Measurements from ENCODE around the gene PLA2G4B.

PLA2G4B gene, protein sequence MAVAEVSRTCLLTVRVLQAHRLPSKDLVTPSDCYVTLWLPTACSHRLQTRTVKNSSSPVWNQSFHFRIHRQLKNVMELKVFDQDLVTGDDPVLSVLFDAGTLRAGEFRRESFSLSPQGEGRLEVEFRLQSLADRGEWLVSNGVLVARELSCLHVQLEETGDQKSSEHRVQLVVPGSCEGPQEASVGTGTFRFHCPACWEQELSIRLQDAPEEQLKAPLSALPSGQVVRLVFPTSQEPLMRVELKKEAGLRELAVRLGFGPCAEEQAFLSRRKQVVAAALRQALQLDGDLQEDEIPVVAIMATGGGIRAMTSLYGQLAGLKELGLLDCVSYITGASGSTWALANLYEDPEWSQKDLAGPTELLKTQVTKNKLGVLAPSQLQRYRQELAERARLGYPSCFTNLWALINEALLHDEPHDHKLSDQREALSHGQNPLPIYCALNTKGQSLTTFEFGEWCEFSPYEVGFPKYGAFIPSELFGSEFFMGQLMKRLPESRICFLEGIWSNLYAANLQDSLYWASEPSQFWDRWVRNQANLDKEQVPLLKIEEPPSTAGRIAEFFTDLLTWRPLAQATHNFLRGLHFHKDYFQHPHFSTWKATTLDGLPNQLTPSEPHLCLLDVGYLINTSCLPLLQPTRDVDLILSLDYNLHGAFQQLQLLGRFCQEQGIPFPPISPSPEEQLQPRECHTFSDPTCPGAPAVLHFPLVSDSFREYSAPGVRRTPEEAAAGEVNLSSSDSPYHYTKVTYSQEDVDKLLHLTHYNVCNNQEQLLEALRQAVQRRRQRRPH

DNA sequence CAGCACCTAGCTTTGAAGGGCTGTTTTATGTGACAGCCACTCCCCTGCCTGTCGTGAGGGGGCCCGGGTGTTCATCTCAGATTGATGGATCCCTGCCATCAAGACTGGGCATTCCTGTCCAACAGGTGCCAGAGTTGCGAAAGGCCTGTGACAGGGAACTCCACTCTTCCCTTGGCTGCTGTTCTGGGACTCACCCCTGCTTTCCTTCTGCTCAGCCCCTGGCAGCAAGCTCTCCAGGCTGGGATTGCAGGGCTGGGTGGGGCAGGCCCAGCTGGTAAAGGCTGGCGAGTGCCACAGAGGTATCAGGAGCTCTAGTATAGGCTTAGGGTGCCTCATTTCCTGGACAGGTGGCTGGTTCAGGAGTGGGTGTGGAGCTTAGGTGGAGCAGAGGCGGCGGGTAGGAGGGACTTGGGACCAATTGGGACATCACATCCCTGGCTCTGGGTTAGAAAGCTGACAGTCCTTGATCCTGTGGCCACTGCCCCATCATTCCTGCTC lies at the start of gene PLA2G4B:
Gene PLA2G4B (plus strand): TSS at position 448 of the 498 bp plus-strand sequence. CDS start 67 bp downstream, outside the sequence.
- DNase-seq = no peak

DNA sequence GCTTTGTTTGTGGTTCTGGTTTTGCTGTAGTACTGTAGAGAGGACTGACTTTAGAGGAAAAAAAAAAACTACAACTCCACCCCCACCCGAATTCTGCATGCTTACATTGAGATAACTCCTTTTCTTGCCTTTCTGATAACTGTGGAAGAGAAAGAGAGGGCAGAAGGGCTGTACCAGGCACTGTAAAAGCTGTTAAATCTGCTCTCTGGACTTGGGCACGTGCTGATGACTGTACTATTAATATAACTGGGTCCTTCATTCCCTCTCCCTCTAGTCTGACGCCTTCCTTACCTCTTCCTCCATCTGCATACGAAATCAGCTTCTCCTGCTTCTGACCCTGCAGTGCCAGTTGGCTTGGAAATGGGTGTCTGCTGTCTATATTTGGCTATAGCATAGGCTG lies 49.4 kb upstream of the PLA2G4B start:
- no peak for DNase-seq

GRCh38 chr15:41789662-41790061 lies 49.0 kb upstream of the PLA2G4B start:
- DNase-seq = no peak

DNA sequence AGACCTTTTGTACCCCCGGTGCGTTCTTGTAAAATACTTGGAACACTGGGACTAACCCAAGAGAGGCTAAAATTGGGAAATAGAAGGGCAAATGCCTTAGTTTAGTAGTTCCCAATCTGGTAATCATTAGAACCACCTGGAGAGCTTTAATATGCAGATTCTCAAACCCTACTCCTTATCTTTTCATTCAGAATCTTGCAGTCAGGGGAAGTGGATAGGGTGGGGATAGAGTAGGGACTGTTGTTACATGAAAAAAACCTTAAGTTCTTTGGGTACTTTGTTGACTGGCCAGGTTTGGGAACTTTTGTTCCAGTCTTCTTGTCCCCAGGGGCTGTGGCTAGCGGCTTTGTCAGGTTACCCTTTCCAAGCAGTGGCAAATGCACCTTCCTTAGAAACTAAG lies 48.5 kb upstream of the PLA2G4B start:
- no peak for DNase-seq

- no peak for DNase-seq
Measured at GRCh38 chr15:41790756-41791546, 47.7 kb upstream of the PLA2G4B start.

GRCh38 chr15:41791547-41791937 lies 47.1 kb upstream of the PLA2G4B start:
- no peak for DNase-seq

DNA sequence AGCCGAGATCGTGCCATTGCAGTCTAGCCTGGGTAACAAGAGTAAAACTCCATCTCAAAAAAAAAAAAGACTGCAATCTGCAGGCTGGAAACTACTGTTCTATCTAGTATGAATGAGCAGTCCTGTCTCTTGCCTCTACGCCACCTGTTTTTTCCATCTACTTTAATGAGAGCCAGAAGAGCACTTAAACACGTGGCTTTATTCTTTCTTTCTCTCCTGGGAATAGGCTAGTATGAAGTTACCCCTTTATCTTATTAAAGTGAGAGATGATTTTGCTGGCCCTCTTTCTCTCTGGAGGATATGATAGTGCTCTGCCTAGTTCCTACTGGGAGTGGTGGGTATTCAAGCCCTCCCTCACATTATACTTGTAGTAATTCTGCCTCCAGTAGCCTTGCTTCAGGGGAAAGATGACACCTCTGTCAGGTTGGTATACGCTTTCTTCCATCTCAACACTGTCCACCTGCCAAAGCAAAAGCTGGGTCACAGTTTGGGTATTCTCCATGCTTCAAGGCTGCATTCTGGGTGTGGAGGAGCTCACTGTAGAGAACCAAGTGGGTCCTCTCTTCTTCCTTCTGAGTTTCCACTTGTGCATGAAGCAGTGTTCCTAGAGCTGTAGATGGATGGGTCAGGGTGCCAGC lies 46.5 kb upstream of the PLA2G4B start:
- DNase-seq = no peak

DNA sequence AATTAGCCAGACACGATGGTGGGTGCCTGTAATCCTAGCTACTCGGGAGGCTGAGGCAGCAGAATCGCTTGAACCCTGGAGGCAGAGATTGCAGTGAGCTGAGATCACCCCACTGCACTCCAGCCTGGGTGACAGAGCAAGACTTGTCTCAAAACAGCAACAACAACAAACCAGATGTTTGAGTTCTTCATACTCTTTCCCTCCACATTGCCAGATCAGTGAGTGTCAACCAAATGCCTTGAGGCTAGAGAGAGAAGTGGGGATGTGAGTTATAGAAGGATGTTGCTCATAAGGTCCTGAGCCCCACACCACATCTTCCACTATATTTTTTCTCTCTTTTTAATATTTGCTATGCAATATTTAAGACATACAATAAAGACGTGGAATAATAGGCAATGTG lies 44.6 kb upstream of the PLA2G4B start:
- no peak for DNase-seq

DNA sequence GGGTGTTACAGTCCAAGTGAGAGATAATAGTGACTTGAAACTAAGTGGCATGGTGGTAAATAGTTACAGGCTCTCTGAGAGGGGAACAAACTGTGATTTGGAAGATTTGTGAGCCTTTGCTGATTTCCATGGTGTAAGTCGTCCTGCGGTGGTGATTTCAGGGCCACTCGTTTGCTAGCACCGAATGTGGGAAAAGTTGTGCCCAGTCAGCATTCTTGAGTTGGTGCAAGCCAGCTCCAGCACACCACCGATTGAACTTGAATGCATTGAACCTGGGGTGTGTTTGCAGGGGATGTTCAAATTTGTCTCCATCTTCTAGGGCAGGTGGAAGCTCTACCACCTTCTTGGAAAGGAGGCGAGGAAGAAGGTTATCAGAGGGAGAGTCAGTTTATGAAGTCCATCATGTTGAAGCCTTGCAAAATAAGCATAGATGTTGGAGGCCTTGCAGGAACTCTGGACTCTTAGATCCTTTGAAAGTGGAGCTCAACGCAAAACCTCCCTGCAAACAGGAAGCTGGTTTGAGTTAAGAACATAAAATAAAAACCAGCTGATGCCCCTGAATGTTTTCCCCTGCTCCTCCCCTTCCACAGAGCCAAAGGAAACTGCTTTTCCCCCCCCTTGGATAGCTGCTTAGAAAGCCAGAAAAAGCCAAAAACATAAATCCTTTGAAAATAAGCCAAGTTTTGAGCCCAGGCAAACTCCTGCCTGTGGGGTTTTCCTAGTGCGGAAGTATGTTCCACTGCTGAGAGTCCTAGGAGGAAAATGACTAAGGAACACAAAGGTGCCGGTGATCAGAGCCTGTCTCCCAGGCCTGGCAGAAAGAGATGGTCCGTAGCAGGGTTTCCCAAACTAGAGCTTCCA lies 42.4 kb upstream of the PLA2G4B start:
- DNase-seq = no peak

DNA sequence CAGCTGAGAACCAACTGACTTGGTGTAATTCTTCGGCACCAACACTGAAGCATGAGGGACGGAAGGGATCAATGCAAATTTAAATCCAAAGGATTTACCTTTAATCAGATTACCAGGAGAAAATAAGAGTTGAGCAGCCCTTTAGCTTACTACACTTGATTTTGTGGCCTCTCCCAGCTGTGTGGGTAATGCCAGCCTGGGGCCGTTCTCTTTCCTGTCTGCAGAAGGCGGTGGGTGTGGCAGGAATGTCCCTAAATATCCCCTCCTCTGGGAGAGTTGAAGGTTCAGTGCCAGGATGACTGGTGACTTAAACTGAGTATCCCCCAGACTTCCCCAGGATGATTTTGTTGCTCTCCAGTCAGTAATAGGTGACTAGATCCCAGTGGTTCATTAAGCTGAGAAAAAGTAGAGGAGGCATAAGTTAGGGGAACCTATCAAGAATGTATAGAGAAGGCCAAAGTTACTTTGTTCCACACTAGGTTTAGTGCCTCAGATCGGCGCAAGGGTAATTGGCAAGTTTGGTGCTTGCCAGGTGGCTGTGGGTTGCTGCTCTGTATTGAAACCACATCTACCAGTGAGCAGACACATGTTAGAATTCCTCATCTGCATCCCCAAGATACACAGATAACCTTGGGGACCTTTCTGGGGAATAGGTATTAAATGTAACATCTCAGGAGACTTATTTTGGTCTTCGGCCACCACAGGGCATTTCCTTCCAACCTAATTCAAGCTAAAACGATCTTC lies 41.3 kb upstream of the PLA2G4B start:
- no peak for DNase-seq

DNA sequence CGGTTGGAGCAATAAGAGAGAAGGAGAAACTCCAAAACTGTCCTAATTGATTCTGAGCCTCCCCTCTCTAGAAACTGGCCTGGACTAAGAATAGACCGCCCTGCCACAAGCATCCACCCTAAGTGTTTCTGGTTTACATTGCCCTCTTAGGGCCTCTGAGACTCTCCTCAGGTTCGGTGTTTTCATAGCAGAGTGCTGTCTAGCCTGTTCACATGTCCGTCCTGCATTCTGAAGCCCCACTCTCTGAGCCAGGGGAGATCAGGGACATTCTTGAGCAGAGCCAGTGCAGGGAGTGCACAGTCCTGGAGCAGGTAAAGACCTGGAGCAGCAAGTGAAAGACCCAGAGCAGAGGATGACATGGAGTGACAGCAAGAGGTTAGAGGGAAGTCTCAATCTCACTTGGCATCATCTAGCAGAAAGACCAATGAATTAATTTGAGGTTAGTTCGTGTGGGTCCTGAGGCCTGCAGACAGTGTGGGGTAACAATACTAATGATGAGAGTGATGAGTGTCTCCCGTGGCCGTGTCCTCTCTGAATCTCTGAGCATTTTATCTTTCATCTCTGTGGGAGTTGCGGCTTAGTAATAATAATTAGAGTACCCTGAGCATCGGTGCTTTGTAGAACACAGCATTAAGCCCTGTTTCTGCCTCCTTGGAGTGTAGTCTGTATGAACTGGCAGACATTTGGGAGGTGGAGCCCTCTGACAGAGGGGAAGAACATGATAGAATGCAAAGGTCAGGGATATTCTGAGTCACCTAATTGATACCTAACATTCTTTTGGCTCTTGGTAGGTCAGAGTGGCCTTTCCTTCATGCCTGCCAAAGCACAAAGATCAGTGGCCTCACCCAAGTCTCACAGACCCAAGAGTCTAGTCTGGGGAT lies 39.8 kb upstream of the PLA2G4B start:
- no peak for DNase-seq

DNA sequence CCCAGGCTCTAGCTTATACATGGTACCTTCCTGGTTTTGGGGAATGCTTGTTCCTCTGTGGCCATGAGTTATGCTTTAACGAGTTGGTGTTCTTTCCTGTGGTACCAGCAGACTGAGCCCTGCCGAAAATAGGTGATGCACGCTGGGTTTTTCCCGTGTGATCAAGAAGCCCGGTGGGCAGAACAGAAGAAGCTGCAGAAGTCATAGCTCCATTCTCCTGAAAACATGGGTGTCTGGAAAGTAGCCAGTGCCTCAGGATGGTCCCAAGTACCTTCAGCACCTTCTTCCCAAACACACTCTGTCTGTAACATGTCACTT lies 39.2 kb upstream of the PLA2G4B start:
- DNase-seq = no peak

- no peak for DNase-seq
Measured at GRCh38 chr15:41801185-41801584, 37.5 kb upstream of the PLA2G4B start.

- DNase-seq = no peak
Measured at GRCh38 chr15:41801850-41802455, 36.7 kb upstream of the PLA2G4B start.

DNA sequence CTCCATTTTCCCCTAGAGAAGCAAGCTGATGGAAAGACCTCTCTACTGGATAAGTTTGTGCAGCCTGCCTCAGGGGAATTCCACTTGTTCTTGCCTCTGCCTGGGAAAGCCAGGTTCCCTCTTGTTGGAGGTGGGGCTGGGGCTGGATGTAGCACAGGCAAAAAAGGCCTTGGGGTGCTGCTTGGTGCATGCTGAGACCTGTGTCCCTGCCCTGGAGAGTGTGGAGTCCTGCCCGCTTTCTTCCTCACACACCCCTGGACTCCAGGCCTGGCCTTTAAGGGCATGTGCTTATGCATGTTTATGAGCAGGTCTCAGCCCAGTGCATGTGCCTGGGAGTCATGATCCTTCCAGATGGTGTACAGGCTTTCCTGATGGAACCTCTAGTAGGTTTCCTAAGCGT lies 34.3 kb upstream of the PLA2G4B start:
- no peak for DNase-seq

- DNase-seq = no peak
Measured at GRCh38 chr15:41804916-41805666, 33.6 kb upstream of the PLA2G4B start.

DNA sequence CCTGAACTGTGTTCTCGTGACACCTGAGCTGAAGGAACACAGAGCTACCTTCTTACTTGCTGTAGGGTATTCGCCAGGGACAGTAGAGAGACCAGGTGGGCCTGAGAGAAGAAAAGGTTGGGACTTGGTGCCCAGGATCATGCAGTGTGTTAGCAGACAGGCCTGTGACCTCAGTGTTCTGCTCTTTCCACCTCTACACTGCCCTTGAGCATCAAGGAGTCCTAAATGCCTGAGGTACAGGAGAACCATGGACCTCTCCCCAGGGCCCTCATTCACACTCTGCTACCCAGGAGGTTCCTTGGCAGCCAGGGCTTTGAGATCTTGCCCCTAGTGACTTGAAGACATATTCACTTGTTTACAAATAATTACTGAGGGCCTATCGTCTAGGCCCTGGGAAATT lies 32.9 kb upstream of the PLA2G4B start:
- no peak for DNase-seq

DNA sequence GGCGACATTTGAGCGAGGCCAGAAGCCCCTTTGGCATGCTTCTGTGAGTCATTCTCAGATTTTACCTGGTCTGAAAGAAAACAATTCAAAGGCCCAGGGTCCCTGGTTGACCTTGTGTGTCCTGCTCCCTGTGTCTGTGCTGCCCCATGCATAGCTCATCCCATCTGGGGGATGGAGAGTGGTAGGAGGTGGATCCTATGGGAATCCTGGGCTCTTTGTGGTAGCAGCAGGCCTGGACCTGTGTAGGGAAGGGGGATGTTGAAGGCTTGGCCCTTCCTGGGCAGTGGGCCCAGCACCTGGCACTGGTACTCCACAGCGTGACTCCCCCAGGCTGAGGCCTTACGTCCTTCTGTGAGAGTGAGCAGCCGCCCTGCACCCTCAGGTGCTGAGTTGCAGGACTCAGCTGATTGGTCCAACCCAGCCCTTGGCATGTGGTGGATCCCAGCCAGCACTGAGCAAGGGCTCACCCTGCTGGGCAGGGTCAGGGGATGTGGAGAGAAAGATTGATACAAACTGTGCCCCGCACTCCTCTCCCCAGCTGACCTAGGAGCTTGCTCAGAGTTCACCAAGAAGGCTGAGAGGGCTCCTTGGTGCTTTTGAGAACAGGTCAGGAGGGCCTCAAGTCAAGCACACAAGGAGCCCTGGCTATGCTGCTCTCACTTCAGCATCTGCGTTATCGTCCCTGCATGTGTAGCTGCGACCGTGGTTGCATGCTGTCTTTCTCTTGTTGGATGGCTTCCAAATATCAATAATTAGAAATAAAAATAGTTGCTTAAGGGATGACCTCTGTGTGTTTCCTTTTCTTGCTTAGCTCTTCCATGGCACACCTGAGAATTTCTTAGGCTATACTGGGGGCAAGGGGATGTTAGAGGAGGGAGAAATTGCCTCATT lies 32.1 kb upstream of the PLA2G4B start:
- DNase-seq = no peak
